OCI-LY3 (cell line): Measurements from ENCODE around the gene HCN2.

Experiments
- EZH2phosphoT487 ChIP-seq: fragments of 200-600 bp; shearing (Covaris generic); IDR thresholded peaks from 2 replicates; pipeline ENCODE4 v1.6.1; 2018; ENCODE audit warnings: antibody characterized with exemption, mixed run types, low read depth
- TF ChIP-seq, protein P1 (sequence below): fragments of 200-600, 300-600 bp; sonication (generic); IDR thresholded peaks from 2 replicates; pipeline ENCODE4 v1.5.1; 2014; ENCODE audit warnings: antibody characterized with exemption, low read length, low read depth

DNA sequence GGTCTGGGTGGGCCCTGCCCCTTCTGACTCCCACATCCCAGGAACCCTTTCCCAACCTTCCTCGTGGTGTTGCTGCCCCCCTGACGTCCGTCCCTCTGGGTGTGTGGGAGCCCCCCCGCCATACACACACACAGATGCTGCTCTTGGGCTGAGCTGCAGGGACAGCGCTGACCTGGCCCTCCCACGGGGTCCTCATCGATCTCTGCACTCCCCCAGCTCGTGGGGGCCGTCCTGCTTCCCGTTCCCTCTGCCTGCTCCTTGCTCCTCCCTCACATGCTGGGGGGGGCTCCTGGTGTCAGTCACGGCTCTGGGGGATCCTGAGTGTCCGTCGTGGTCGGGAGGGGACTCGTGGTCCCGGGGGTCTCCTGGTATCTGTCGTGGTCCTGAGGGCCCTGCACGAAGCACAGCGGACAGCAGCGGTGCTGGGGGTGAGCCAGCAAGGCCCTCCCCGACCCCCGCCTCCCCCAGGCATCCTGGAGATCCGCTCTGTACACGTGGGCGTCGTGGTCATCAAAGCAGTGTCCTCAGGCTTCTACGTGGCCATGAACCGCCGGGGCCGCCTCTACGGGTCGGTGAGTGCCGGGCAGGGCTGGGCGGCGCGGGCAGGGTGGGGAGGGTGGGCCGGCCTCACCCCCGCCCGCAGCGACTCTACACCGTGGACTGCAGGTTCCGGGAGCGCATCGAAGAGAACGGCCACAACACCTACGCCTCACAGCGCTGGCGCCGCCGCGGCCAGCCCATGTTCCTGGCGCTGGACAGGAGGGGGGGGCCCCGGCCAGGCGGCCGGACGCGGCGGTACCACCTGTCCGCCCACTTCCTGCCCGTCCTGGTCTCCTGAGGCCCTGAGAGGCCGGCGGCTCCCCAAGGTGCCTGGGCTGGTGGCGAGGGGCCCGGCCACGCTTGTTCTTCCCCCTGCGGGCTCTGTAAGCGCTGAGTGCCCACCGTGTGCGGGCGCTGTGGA is 53.4 kb downstream of the HCN2 start:
- TF ChIP-seq, protein P1, sequence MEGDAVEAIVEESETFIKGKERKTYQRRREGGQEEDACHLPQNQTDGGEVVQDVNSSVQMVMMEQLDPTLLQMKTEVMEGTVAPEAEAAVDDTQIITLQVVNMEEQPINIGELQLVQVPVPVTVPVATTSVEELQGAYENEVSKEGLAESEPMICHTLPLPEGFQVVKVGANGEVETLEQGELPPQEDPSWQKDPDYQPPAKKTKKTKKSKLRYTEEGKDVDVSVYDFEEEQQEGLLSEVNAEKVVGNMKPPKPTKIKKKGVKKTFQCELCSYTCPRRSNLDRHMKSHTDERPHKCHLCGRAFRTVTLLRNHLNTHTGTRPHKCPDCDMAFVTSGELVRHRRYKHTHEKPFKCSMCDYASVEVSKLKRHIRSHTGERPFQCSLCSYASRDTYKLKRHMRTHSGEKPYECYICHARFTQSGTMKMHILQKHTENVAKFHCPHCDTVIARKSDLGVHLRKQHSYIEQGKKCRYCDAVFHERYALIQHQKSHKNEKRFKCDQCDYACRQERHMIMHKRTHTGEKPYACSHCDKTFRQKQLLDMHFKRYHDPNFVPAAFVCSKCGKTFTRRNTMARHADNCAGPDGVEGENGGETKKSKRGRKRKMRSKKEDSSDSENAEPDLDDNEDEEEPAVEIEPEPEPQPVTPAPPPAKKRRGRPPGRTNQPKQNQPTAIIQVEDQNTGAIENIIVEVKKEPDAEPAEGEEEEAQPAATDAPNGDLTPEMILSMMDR: no peak
- no peak for TF ChIP-seq EZH2phosphoT487
